HepG2 (cell line): ENCODE measurements around the gene RPL41. TPM values are rescaled to one million over a fixed set of nuclear protein-coding genes. Genes with fewer than 3 reads are reported as not detected.
A peak's percentile ranks its signal among the peaks of the same experiment; 100 is the strongest.

ENCODE experiments used
- MXD4 ChIP-seq: IDR thresholded peaks from 2 replicates; pipeline ENCODE4 v1.6.1; 2016; ENCODE audit warnings: mild to moderate bottlenecking, missing biosample characterization, missing genetic modification reagents
- MZF1 ChIP-seq: sonication (generic); formaldehyde crosslinking; IDR thresholded peaks from 2 replicates; pipeline ENCODE4 v1.8.1; 2023; ENCODE audit warnings: mild to moderate bottlenecking, missing genetic modification reagents, borderline replicate concordance
- POLR2AphosphoS2 ChIP-seq: IDR thresholded peaks from 2 replicates; pipeline ENCODE4 v1.6.1; 2011; ENCODE audit warnings: low read depth, low read length, improper control_type of control experiment
- SMAD3 ChIP-seq: sonication (generic); formaldehyde crosslinking; IDR thresholded peaks from 2 replicates; pipeline ENCODE4 v1.4.0; 2020; ENCODE audit warnings: missing genetic modification reagents
- TBX2 ChIP-seq: sonication (generic); formaldehyde crosslinking; IDR thresholded peaks from 2 replicates; pipeline ENCODE4 v1.5.0; 2020; ENCODE audit warnings: missing genetic modification reagents, mild to moderate bottlenecking, borderline replicate concordance
- ZNF160 ChIP-seq: sonication (generic); formaldehyde crosslinking; IDR thresholded peaks from 2 replicates; pipeline ENCODE4 v1.8.0; 2022; ENCODE audit warnings: mild to moderate bottlenecking, inconsistent platforms, missing genetic modification reagents
- ZNF660 ChIP-seq: sonication (generic); formaldehyde crosslinking; IDR thresholded peaks from 2 replicates; pipeline ENCODE4 v1.5.1; 2020; ENCODE audit warnings: mild to moderate bottlenecking, low read depth, missing genetic modification reagents, borderline replicate concordance
- ZNF678 ChIP-seq: sonication (generic); formaldehyde crosslinking; IDR thresholded peaks from 2 replicates; pipeline ENCODE4 v1.4.0; 2020; ENCODE audit warnings: mild to moderate bottlenecking, missing genetic modification reagents
- ZNF749 ChIP-seq: sonication (generic); formaldehyde crosslinking; IDR thresholded peaks from 2 replicates; pipeline ENCODE4 v1.8.0; 2022; ENCODE audit warnings: mild to moderate bottlenecking, missing genetic modification reagents, moderate library complexity, borderline replicate concordance
- ZNF792 ChIP-seq: IDR thresholded peaks from 2 replicates; pipeline ENCODE4 v1.6.1; 2016
- polyA plus RNA-seq, 8 experiments: library from polyadenylated mRNA; depleted of rRNA in 3 of 8; stranded (reverse) in 7 of 8; unstranded in 1 of 8; fragments of >200 nt; fragmentation: Illumina TruSeq in 4 of 8; extraction: Trizol in 4 of 8; gene quantifications; 2 replicates each; pipeline versions ENCODE4 v1.2.1 to v1.2.3, GENCODE V29; 2011 to 2016; ENCODE audit warnings: low read depth in 4 of 8, missing spikeins in 1 of 8, mixed read lengths in 1 of 8; ENCODE audit not compliant: insufficient read depth in 1 of 8
- total RNA-seq, 5 experiments: library from RNA; depleted of rRNA; stranded (reverse); fragments of >200 nt; fragmentation: Illumina TruSeq; extraction: Trizol; gene quantifications; 2 replicates each; pipeline ENCODE4 v1.2.3, GENCODE V29; 2016; ENCODE audit warnings: low read depth in 1 of 5
- TF ChIP-seq, protein P1 (sequence below): sonication (generic); formaldehyde crosslinking; IDR thresholded peaks from 2 replicates; pipeline ENCODE4 v1.5.1; 2020; ENCODE audit warnings: missing genetic modification reagents, mild to moderate bottlenecking, borderline replicate concordance
- TF ChIP-seq, protein P2 (sequence below): sonication (generic); formaldehyde crosslinking; IDR thresholded peaks from 2 replicates; pipeline ENCODE4 v1.4.0; 2020; ENCODE audit warnings: missing genetic modification reagents, borderline replicate concordance
- TF ChIP-seq, protein P3 (sequence below): sonication (generic); formaldehyde crosslinking; IDR thresholded peaks from 2 replicates; pipeline ENCODE4 v1.4.0; 2020; ENCODE audit warnings: missing genetic modification reagents, low read depth, mild to moderate bottlenecking, borderline replicate concordance
- TF ChIP-seq, protein P4 (sequence below): sonication (generic); formaldehyde crosslinking; IDR thresholded peaks from 2 replicates; pipeline ENCODE4 v1.5.0; 2020; ENCODE audit warnings: missing genetic modification reagents
- TF ChIP-seq, protein P5 (sequence below): fragments of 450-650 bp; IDR thresholded peaks from 2 replicates; pipeline ENCODE4 v1.6.1; 2017
- TF ChIP-seq, protein P6 (sequence below): sonication (generic); formaldehyde crosslinking; IDR thresholded peaks from 2 replicates; pipeline ENCODE4 v1.4.0; 2020; ENCODE audit warnings: mild to moderate bottlenecking, missing genetic modification reagents
- TF ChIP-seq, protein P7 (sequence below): sonication (generic); formaldehyde crosslinking; IDR thresholded peaks from 2 replicates; pipeline ENCODE4 v1.4.0; 2020; ENCODE audit warnings: mild to moderate bottlenecking, missing genetic modification reagents

RPL41 gene
- total and polyA plus RNA-seq, 2 of the 13 experiments (the other 11 are each of a cell fraction or from before 2014, with no cell fraction given) = 4,012 to 7,670 TPM

DNA sequence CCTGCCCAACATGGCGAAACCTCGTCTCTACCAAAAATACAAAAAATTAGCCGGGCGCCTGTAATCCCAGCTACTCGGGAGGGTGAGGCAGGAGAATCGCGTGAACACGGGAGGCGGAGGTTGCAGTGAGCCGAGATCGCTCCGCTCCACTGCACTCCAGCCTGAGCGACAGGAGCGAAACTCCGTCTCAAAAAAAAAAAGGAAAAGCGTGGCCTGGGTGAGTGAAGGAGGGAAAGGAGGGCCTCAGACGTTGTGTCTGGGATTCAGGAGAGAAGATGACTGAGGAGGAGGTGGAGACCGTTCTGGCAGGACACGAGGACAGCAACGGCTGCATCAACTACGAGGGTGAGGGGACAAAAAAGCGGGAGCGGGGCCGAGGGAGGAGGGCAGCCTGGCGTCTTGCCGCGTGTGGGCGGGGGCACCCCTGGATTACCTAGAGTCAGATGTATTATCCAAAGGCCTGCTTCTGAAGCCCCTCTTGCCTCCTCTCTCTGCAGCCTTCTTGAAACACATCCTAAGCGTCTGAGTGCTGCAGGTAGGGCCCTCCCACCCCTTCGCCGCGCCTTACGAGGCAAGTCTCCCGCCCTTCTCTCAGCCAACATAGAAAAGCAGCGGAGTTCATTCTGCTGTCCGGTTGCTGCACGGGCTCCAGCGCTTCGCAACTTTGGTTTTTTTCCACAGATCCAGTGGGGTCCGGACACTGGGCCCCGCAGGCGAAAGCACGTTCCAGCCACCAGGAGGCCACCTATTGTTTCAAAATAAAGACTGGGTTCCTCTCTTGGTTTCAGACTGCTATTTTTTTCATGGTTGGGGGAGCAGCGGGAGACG lies 41.0 kb downstream of the RPL41 start (continued):
- TF ChIP-seq, protein P1, sequence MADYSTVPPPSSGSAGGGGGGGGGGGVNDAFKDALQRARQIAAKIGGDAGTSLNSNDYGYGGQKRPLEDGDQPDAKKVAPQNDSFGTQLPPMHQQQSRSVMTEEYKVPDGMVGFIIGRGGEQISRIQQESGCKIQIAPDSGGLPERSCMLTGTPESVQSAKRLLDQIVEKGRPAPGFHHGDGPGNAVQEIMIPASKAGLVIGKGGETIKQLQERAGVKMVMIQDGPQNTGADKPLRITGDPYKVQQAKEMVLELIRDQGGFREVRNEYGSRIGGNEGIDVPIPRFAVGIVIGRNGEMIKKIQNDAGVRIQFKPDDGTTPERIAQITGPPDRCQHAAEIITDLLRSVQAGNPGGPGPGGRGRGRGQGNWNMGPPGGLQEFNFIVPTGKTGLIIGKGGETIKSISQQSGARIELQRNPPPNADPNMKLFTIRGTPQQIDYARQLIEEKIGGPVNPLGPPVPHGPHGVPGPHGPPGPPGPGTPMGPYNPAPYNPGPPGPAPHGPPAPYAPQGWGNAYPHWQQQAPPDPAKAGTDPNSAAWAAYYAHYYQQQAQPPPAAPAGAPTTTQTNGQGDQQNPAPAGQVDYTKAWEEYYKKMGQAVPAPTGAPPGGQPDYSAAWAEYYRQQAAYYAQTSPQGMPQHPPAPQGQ (CRISPR knock-in tag) = no peak
- TF ChIP-seq, protein P2, sequence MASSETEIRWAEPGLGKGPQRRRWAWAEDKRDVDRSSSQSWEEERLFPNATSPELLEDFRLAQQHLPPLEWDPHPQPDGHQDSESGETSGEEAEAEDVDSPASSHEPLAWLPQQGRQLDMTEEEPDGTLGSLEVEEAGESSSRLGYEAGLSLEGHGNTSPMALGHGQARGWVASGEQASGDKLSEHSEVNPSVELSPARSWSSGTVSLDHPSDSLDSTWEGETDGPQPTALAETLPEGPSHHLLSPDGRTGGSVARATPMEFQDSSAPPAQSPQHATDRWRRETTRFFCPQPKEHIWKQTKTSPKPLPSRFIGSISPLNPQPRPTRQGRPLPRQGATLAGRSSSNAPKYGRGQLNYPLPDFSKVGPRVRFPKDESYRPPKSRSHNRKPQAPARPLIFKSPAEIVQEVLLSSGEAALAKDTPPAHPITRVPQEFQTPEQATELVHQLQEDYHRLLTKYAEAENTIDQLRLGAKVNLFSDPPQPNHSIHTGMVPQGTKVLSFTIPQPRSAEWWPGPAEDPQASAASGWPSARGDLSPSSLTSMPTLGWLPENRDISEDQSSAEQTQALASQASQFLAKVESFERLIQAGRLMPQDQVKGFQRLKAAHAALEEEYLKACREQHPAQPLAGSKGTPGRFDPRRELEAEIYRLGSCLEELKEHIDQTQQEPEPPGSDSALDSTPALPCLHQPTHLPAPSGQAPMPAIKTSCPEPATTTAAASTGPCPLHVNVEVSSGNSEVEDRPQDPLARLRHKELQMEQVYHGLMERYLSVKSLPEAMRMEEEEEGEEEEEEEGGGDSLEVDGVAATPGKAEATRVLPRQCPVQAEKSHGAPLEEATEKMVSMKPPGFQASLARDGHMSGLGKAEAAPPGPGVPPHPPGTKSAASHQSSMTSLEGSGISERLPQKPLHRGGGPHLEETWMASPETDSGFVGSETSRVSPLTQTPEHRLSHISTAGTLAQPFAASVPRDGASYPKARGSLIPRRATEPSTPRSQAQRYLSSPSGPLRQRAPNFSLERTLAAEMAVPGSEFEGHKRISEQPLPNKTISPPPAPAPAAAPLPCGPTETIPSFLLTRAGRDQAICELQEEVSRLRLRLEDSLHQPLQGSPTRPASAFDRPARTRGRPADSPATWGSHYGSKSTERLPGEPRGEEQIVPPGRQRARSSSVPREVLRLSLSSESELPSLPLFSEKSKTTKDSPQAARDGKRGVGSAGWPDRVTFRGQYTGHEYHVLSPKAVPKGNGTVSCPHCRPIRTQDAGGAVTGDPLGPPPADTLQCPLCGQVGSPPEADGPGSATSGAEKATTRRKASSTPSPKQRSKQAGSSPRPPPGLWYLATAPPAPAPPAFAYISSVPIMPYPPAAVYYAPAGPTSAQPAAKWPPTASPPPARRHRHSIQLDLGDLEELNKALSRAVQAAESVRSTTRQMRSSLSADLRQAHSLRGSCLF (CRISPR knock-in tag) = no peak
- peak; percentile 43; the same call in 1 of the 2 replicates for TF ChIP-seq ZNF160
- TF ChIP-seq SMAD3 = no peak; the same call in 1 of the 2 replicates
- TF ChIP-seq MXD4 = no peak
- peak; percentile 18; the same call in 1 of the 2 replicates for TF ChIP-seq ZNF792
- peak; percentile 34; the same call in 1 of the 2 replicates for TF ChIP-seq ZNF749 (CRISPR knock-in tag)
- TF ChIP-seq, protein P3, sequence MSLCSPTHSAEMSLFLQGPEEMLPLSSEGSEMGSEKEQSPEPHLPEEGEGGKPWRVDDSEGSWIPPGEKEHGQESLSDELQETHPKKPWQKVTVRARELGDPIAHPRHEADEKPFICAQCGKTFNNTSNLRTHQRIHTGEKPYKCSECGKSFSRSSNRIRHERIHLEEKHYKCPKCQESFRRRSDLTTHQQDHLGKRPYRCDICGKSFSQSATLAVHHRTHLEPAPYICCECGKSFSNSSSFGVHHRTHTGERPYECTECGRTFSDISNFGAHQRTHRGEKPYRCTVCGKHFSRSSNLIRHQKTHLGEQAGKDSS = no peak
- no peak for TF ChIP-seq MZF1
- 0 out of 2 replicates have a peak, but pooled peaks have one; percentile 2 for TF ChIP-seq TBX2 (CRISPR knock-in tag)
- no peak for TF ChIP-seq POLR2AphosphoS2
- no peak for TF ChIP-seq ZNF660 (CRISPR knock-in tag)
- TF ChIP-seq, protein P4, sequence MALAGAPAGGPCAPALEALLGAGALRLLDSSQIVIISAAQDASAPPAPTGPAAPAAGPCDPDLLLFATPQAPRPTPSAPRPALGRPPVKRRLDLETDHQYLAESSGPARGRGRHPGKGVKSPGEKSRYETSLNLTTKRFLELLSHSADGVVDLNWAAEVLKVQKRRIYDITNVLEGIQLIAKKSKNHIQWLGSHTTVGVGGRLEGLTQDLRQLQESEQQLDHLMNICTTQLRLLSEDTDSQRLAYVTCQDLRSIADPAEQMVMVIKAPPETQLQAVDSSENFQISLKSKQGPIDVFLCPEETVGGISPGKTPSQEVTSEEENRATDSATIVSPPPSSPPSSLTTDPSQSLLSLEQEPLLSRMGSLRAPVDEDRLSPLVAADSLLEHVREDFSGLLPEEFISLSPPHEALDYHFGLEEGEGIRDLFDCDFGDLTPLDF (CRISPR knock-in tag) = no peak
- TF ChIP-seq, protein P5, sequence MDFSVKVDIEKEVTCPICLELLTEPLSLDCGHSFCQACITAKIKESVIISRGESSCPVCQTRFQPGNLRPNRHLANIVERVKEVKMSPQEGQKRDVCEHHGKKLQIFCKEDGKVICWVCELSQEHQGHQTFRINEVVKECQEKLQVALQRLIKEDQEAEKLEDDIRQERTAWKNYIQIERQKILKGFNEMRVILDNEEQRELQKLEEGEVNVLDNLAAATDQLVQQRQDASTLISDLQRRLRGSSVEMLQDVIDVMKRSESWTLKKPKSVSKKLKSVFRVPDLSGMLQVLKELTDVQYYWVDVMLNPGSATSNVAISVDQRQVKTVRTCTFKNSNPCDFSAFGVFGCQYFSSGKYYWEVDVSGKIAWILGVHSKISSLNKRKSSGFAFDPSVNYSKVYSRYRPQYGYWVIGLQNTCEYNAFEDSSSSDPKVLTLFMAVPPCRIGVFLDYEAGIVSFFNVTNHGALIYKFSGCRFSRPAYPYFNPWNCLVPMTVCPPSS = no peak
- TF ChIP-seq ZNF678 (CRISPR knock-in tag) = no peak
- TF ChIP-seq, protein P6, sequence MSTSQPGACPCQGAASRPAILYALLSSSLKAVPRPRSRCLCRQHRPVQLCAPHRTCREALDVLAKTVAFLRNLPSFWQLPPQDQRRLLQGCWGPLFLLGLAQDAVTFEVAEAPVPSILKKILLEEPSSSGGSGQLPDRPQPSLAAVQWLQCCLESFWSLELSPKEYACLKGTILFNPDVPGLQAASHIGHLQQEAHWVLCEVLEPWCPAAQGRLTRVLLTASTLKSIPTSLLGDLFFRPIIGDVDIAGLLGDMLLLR = peak; percentile 42; the same call in 1 of the 2 replicates
- TF ChIP-seq, protein P7, sequence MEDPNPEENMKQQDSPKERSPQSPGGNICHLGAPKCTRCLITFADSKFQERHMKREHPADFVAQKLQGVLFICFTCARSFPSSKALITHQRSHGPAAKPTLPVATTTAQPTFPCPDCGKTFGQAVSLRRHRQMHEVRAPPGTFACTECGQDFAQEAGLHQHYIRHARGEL (CRISPR knock-in tag) = no peak
